PC-3 (cell line): Measurements from ENCODE around the gene NCOA1. TPM values are rescaled to one million over a fixed set of nuclear protein-coding genes. Genes with fewer than 3 reads are reported as not detected.

Source experiments
- ATAC-seq: fragments of 200-7000 bp; cut with Tn5 transposase; 2 replicates; pipeline ENCODE4 v1.9.1; 2020; ENCODE audit warnings: mild to moderate bottlenecking, moderate library complexity
- BruUV-seq: library from RNA; stranded (reverse); fragments of 400-500 nt; replicated peaks from 2 replicates; lab custom pipeline; 2021; lab: Mats Ljungman, UMichigan
- CTCF ChIA-PET: fragments of 300-600 bp; sonication (Branson Sonifier 250); formaldehyde crosslinking; loops from one replicate; lab custom pipeline; 2022; ENCODE audit warnings: antibody characterized with exemption; lab: Charles Lee
- POLR2A ChIA-PET: fragments of 300-600 bp; sonication (Branson Sonifier 250); formaldehyde crosslinking; loops from one replicate; lab custom pipeline; 2022; ENCODE audit warnings: antibody characterized with exemption; ENCODE audit not compliant: unreplicated experiment; lab: Charles Lee
- DNase-seq: peaks from one replicate; pipeline ENCODE4 v3.0.0-alpha.2; 2015
- H2AFZ ChIP-seq: fragments of 300-600 bp; sonication (generic); 2 replicates; pipeline ENCODE4 v1.6.0; 2016; ENCODE audit warnings: antibody characterized with exemption, low read length
- H3F3A ChIP-seq: fragments of 300-600 bp; sonication (generic); one replicate; pipeline ENCODE4 v1.6.0; 2017; ENCODE audit warnings: antibody characterized with exemption, low read length, control low read depth, mild to moderate bottlenecking; ENCODE audit not compliant: unreplicated experiment
- H3K27ac ChIP-seq: fragments of 300-600 bp; sonication (generic); 2 replicates; pipeline ENCODE4 v1.5.1; 2016; ENCODE audit warnings: mild to moderate bottlenecking, low read length
- H3K27me3 ChIP-seq: fragments of 300-600 bp; sonication (generic); 2 replicates; pipeline ENCODE4 v1.6.1; 2016; ENCODE audit warnings: low read length, mixed read lengths
- H3K36me3 ChIP-seq: fragments of 300-600 bp; sonication (generic); 2 replicates; pipeline ENCODE4 v1.6.1; 2016; ENCODE audit warnings: low read depth, mixed run types, low read length, mixed read lengths
- H3K4me1 ChIP-seq: fragments of 300-600 bp; sonication (generic); 2 replicates; pipeline ENCODE4 v1.5.1; 2016; ENCODE audit warnings: low read length; ENCODE audit not compliant: insufficient read depth
- H3K4me2 ChIP-seq: fragments of 300-600 bp; sonication (generic); 2 replicates; pipeline ENCODE4 v1.6.0; 2016; ENCODE audit warnings: low read length
- H3K4me3 ChIP-seq: fragments of 300-600 bp; sonication (generic); 2 replicates; pipeline ENCODE4 v1.5.1; 2016; ENCODE audit warnings: mild to moderate bottlenecking, low read length, mixed read lengths
- H3K79me2 ChIP-seq: fragments of 300-600 bp; sonication (generic); 2 replicates; pipeline ENCODE4 v1.6.1; 2017; ENCODE audit warnings: low read length, mixed read lengths
- H3K9ac ChIP-seq: fragments of 300-600 bp; sonication (generic); 2 replicates; pipeline ENCODE4 v1.6.0; 2016; ENCODE audit warnings: mild to moderate bottlenecking, low read length
- H3K9me2 ChIP-seq: fragments of 300-600 bp; sonication (generic); replicated peaks from 2 replicates; pipeline ENCODE4 v1.6.1; 2016; ENCODE audit warnings: mixed run types, low read length, mixed read lengths
- H3K9me3 ChIP-seq: fragments of 300-600 bp; sonication (generic); 2 replicates; pipeline ENCODE4 v1.6.1; 2016; ENCODE audit warnings: low read length, mixed read lengths
- H4K20me1 ChIP-seq: fragments of 300-600 bp; sonication (generic); 2 replicates; pipeline ENCODE4 v1.6.1; 2016; ENCODE audit warnings: low read length, mixed read lengths
- CTCF ChIP-seq: fragments of 300-600 bp; sonication (generic); conservative IDR thresholded peaks from 2 replicates; pipeline ENCODE4 v1.5.1; 2017; ENCODE audit warnings: antibody characterized with exemption, low read depth, mild to moderate bottlenecking, low read length
- EZH2 ChIP-seq: fragments of 300-600 bp; sonication (generic); IDR thresholded peaks from one replicate; pipeline ENCODE4 v1.6.1; 2017; ENCODE audit warnings: antibody characterized with exemption, mild to moderate bottlenecking, low read length; ENCODE audit not compliant: unreplicated experiment
- EZH2phosphoT487 ChIP-seq: fragments of 300-600 bp; sonication (generic); IDR thresholded peaks from 2 replicates; pipeline ENCODE4 v1.6.1; 2018; ENCODE audit warnings: mild to moderate bottlenecking, antibody characterized with exemption, low read length, borderline replicate concordance
- intact Hi-C: fragments of 100-400 bp; cut with micrococcal nuclease; formaldehyde crosslinking; loops from 2 replicates; pipeline ENCODE4 v1.9.0; 2023
- total RNA-seq: library from RNA; depleted of rRNA; stranded (reverse); fragments of >200 nt; gene quantifications from 2 replicates; pipeline ENCODE4 v1.2.3, GENCODE V29; 2014

The NCOA1 gene
- total RNA-seq, 1 experiment from 2014 or later = 7.5 TPM

DNA sequence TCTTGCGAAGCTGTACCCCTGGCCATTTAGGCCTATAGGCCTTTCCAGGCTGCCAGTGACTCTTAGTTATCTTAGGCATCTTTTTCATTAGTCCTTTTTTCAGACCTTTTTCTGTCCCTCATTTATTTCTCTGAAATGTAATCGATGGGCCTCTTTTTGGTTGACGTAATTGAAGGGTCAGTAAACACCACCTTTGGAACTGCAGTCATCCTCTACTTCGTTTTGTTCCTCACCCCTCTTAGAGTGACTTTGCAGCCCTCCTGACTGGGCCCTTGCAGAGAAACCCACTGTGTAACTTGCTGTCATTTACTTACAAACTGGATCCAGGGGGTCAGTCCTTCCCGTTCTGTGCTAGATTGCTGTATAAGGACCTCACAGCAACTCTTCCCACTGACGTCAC, 325.4 kb downstream of the NCOA1 start:
- intact Hi-C loops = no loop called here
- Histone ChIP-seq H2AFZ (no peak overlapping the region), H3K9me2 (no peaks in the 10 kb centered on the region), H3K79me2 (peaks cover 36% of the 10 kb centered on the region), H3K4me3 (no peak overlapping the region), H3K36me3 (peaks cover 46% of the 10 kb centered on the region; the same call in 1 of the 2 replicates), H3K9ac (no peak overlapping the region), H3K27me3 (no peaks in the 10 kb centered on the region), H3K27ac (0 out of 2 replicates have a peak overlapping the region, but pooled peaks have one; percentile 2), H4K20me1 (0 out of 2 replicates have a peak, but pooled peaks cover 4% of the 10 kb centered on the region), H3F3A (no peaks in the 10 kb centered on the region), H3K4me1 (peaks cover 4% of the 10 kb centered on the region; the same call in 1 of the 2 replicates), H3K9me3 (no peaks in the 10 kb centered on the region), H3K4me2 (no peak overlapping the region)
- no peak for TF ChIP-seq EZH2
- TF ChIP-seq CTCF = no peak
- CTCF ChIA-PET = no interaction called here
- no peak for ATAC-seq
- POLR2A ChIA-PET = no interaction called here
- no peak for DNase-seq
- no TSS peak for BruUV-seq

DNA sequence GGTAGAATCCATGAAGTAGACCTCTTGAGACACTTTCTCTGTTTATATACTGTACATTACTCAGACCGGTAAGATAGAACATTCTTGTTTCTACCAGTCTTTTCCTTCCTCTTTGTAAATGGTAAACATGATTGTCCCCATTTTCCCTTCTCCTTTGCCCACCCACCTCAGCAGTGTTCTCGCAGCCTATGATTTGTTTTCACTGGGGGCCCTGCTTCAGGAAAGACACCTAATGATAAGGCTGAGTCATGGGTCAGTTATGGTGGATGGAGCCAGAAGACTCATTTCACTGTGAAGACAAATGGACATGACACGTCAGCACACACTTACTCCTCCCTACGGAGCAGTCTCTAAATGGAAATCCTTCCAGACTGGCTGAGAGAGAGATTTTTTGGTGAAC, 325.8 kb downstream of the NCOA1 start:
- Histone ChIP-seq H3K9me3 (no peaks in the 10 kb centered on the region), H2AFZ (no peak overlapping the region), H3K9ac (no peak overlapping the region), H3K4me3 (no peak overlapping the region), H4K20me1 (0 out of 2 replicates have a peak, but pooled peaks cover 4% of the 10 kb centered on the region), H3K4me1 (peaks cover under 1% of the 10 kb centered on the region; the same call in 1 of the 2 replicates), H3K27me3 (no peaks in the 10 kb centered on the region), H3K36me3 (peaks cover 48% of the 10 kb centered on the region; the same call in 1 of the 2 replicates), H3K4me2 (no peak overlapping the region), H3K27ac (0 out of 2 replicates have a peak overlapping the region, but pooled peaks have one; percentile 2), H3K9me2 (no peaks in the 10 kb centered on the region), H3K79me2 (peaks cover 33% of the 10 kb centered on the region), H3F3A (no peaks in the 10 kb centered on the region)
- DNase-seq (peak; percentile 44), ATAC-seq (peak; percentile 78)
- no peak for TF ChIP-seq EZH2
- TF ChIP-seq CTCF = no peak
- TF ChIP-seq EZH2phosphoT487 = no peak
- POLR2A ChIA-PET = no interaction called here
- no TSS peak for BruUV-seq
- CTCF ChIA-PET = no interaction called here
- intact Hi-C loops = no loop called here

GRCh38 chr2:24818721-24819167, 327.7 kb downstream of the NCOA1 start:
- peaks cover 51% of the 10 kb centered on the region for H3K36me3 ChIP-seq
- H3K4me3 ChIP-seq = no peak overlapping the region
- no peak overlapping the region for H3K9ac ChIP-seq
- TF ChIP-seq EZH2 (no peak), EZH2phosphoT487 (no peak), CTCF (no peak)
- no peaks in the 10 kb centered on the region for H3K4me1 ChIP-seq
- no TSS peak for BruUV-seq
- no peak for DNase-seq
- H3K9me2 ChIP-seq = no peaks in the 10 kb centered on the region
- CTCF ChIA-PET = no interaction called here
- no peak for ATAC-seq
- no peak overlapping the region for H3K4me2 ChIP-seq
- H3K27me3 ChIP-seq = no peaks in the 10 kb centered on the region
- H3F3A ChIP-seq = no peaks in the 10 kb centered on the region
- no peak overlapping the region for H2AFZ ChIP-seq
- no peak overlapping the region for H3K27ac ChIP-seq
- 0 out of 2 replicates have a peak, but pooled peaks cover 4% of the 10 kb centered on the region for H4K20me1 ChIP-seq
- intact Hi-C loops = no loop called here
- POLR2A ChIA-PET = no interaction called here
- H3K79me2 ChIP-seq = peaks cover 14% of the 10 kb centered on the region
- H3K9me3 ChIP-seq = no peaks in the 10 kb centered on the region
